Measurements from ENCODE around the gene OR1L4. TPM values are rescaled to one million over a fixed set of nuclear protein-coding genes. Genes with fewer than 3 reads are reported as not detected.

Gene OR1L4
- total and polyA plus RNA-seq, 2 experiments from 2014 or later: not detected

DNA sequence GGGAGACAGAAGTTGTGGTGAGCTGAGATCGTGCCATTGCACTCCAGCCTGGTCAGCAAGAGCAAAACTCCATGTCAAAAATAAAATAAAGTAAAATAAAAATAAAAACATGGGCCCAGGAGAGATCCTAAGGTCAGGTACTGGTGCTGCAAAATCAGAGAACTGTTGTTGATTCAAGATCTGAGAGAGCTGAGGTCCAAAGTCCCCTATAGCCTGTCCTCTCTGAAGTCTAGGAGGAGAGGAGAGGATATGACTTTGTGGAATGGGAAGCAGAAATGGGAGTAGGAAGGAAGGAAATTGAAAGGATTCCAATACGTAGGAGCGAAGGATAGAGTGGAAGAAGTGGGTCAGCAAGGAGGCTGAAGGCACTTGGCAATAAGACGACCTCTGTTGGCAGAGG, 4.6 kb upstream of the OR1L4 start:
- H3K36me3 ChIP-seq (replicated peaks; ENCODE audit: insufficient read depth, low read depth): no peaks in the 10 kb centered on the region
- no peak overlapping the region for H2AFZ ChIP-seq
- no peak overlapping the region for H3K4me2 ChIP-seq
- no peak overlapping the region for H3K27ac ChIP-seq
- no peaks in the 10 kb centered on the region for H3K4me1 ChIP-seq (ENCODE audit: insufficient read depth)
- H3K9me2 ChIP-seq (replicated peaks; ENCODE audit: insufficient read depth): no peaks in the 10 kb centered on the region
- H3K9me3 ChIP-seq (ENCODE audit: low read depth): no peaks in the 10 kb centered on the region
- no peak overlapping the region for H3K4me3 ChIP-seq
- 70% methylated on average over 4 of the region's 4 CpGs for WGBS (ENCODE audit: low lambda C conversion rate, missing lambda C conversion rate)
- no peaks in the 10 kb centered on the region for H3K27me3 ChIP-seq
- no peak for DNase-seq (ENCODE audit: low spot score)
- TF ChIP-seq EZH2phosphoT487 (IDR thresholded peaks at IDR 0.05; ENCODE audit: low read depth, severe bottlenecking, unreplicated experiment) (no peak), EZH2 (IDR thresholded peaks at IDR 0.05; ENCODE audit: borderline replicate concordance) (no peak)
- TF ChIP-seq, protein P1, sequence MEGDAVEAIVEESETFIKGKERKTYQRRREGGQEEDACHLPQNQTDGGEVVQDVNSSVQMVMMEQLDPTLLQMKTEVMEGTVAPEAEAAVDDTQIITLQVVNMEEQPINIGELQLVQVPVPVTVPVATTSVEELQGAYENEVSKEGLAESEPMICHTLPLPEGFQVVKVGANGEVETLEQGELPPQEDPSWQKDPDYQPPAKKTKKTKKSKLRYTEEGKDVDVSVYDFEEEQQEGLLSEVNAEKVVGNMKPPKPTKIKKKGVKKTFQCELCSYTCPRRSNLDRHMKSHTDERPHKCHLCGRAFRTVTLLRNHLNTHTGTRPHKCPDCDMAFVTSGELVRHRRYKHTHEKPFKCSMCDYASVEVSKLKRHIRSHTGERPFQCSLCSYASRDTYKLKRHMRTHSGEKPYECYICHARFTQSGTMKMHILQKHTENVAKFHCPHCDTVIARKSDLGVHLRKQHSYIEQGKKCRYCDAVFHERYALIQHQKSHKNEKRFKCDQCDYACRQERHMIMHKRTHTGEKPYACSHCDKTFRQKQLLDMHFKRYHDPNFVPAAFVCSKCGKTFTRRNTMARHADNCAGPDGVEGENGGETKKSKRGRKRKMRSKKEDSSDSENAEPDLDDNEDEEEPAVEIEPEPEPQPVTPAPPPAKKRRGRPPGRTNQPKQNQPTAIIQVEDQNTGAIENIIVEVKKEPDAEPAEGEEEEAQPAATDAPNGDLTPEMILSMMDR (IDR thresholded peaks at IDR 0.05; ENCODE audit: poor library complexity): no peak
- no peaks in the 10 kb centered on the region for H3K79me2 ChIP-seq
- H4K20me1 ChIP-seq (ENCODE audit: insufficient read depth, poor library complexity, severe bottlenecking): no peaks in the 10 kb centered on the region

DNA sequence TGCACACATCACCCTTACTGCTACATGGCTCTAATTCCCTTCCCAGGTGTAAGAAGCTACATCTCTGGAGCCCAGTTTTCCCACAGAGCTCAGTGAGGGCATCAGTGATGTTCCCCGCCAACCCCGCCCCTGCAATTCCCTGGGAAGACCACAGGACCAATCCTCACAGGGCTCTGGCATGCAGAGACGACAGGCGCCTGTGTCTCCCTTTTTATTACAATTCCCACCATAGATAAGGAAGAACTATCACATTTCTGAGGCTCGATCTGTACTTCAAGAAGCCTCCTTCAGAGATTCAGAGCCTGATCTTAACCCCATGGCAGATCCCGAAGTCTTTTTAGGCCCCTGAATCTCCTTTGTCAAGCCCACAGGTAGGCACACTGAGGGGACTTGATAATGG, 18.2 kb downstream of the OR1L4 start, which contains the start of gene OR1L6:
OR1L6 (plus strand) TSS at position 301 of the 400 bp plus-strand sequence. CDS start 7,545 bp downstream, outside the sequence.
- WGBS (ENCODE audit: low lambda C conversion rate, missing lambda C conversion rate): 70% methylated on average over 6 of the region's 6 CpGs
- H3K9me3 ChIP-seq (ENCODE audit: low read depth): no peaks in the 10 kb centered on the region
- TF ChIP-seq EZH2phosphoT487 (IDR thresholded peaks at IDR 0.05; ENCODE audit: low read depth, severe bottlenecking, unreplicated experiment): no peak
- TF ChIP-seq, protein P1 (IDR thresholded peaks at IDR 0.05; ENCODE audit: poor library complexity): no peak
- TF ChIP-seq EZH2 (IDR thresholded peaks at IDR 0.05; ENCODE audit: borderline replicate concordance): no peak

DNA sequence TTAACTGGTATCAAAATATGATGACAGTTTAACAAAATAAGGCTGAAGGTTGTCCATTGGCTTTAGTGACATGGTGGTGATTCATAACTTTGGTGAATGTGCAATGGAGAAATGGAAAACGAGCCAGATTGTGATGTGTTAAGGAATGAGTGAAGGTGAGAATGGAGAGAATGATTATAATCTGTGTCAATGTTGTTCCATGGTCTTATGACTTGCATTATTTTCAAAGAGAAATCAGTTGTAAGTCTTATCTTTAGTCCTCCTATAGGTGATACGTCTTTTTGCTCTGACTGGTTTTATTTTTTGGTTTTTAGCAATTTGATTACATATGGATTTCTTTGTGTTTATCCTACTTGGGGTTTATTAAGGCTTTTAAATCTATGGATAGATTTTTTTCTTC, 31.0 kb downstream of the OR1L4 start:
- no peak for TF ChIP-seq EZH2phosphoT487 (IDR thresholded peaks at IDR 0.05; ENCODE audit: low read depth, severe bottlenecking, unreplicated experiment)
- TF ChIP-seq EZH2 (IDR thresholded peaks at IDR 0.05; ENCODE audit: borderline replicate concordance): no peak
- TF ChIP-seq, protein P1 (IDR thresholded peaks at IDR 0.05; ENCODE audit: poor library complexity): no peak
- Histone ChIP-seq H3K9me3 (ENCODE audit: low read depth) (no peaks in the 10 kb centered on the region), H3K36me3 (replicated peaks; ENCODE audit: insufficient read depth, low read depth) (no peaks in the 10 kb centered on the region), H3K4me2 (no peak overlapping the region), H3K27me3 (no peaks in the 10 kb centered on the region), H4K20me1 (ENCODE audit: insufficient read depth, poor library complexity, severe bottlenecking) (no peaks in the 10 kb centered on the region), H3K9me2 (replicated peaks; ENCODE audit: insufficient read depth) (no peaks in the 10 kb centered on the region), H3K4me1 (ENCODE audit: insufficient read depth) (no peaks in the 10 kb centered on the region), H3K79me2 (no peaks in the 10 kb centered on the region), H3K27ac (no peak overlapping the region), H2AFZ (no peak overlapping the region), H3K4me3 (no peak overlapping the region)
- no peak for DNase-seq (ENCODE audit: low spot score)
- WGBS (ENCODE audit: low lambda C conversion rate, missing lambda C conversion rate): 20% methylated on average over 2 of the region's 2 CpGs

More for the DNA sequence above, 18.2 kb downstream of the OR1L4 start, which contains the start of gene OR1L6:
- Histone ChIP-seq H3K79me2 (no peaks in the 10 kb centered on the region), H3K4me3 (no peak within 1 kb of the TSS), H3K27me3 (no peaks in the 10 kb centered on the region), H3K9me2 (replicated peaks; ENCODE audit: insufficient read depth) (no peaks in the 10 kb centered on the region), H3K4me2 (no peak within 1 kb of the TSS), H3K27ac (no peak within 1 kb of the TSS), H3K36me3 (replicated peaks; ENCODE audit: insufficient read depth, low read depth) (no peaks in the 10 kb centered on the region), H4K20me1 (ENCODE audit: insufficient read depth, poor library complexity, severe bottlenecking) (no peaks in the 10 kb centered on the region), H3K4me1 (ENCODE audit: insufficient read depth) (no peaks in the 10 kb centered on the region), H2AFZ (no peak within 1 kb of the TSS)
- DNase-seq (ENCODE audit: low spot score): no peak
